ENCODE data around the gene NXPH4. TPM values are rescaled to one million over a fixed set of nuclear protein-coding genes. Genes with fewer than 3 reads are reported as not detected.
A peak's percentile ranks its signal among the peaks of the same experiment; 100 is the strongest.

The NXPH4 gene
- total RNA-seq, 1 donor from 2014 or later, result 15.1 TPM

GRCh38 chr12:57244312-57244696 is 27.7 kb downstream of the NXPH4 start:
- no peak for DNase-seq (ENCODE audit: extremely low spot score, unreplicated experiment)
- Mint-ChIP-seq H3K9me3 (no peaks in the 10 kb centered on the region), H3K27ac (peak overlapping the region; percentile 87), H3K4me1 (ENCODE audit: unreplicated experiment) (peaks cover 38% of the 10 kb centered on the region), H3K4me3 (peak overlapping the region; percentile 90), H3K27me3 (peaks cover 50% of the 10 kb centered on the region), H3K36me3 (peaks cover 8% of the 10 kb centered on the region)
- TF ChIP-seq CTCF (conservative IDR thresholded peaks at IDR 0.05), result no peak

GRCh38 chr12:57247041-57247440 is 30.4 kb downstream of the NXPH4 start:
- Mint-ChIP-seq H3K36me3 (peaks cover 8% of the 10 kb centered on the region), H3K4me3 (no peak overlapping the region), H3K27ac (no peak overlapping the region), H3K9me3 (no peaks in the 10 kb centered on the region), H3K4me1 (ENCODE audit: unreplicated experiment) (peaks cover 18% of the 10 kb centered on the region), H3K27me3 (peaks cover 22% of the 10 kb centered on the region)
- TF ChIP-seq CTCF (conservative IDR thresholded peaks at IDR 0.05), result no peak
- DNase-seq (ENCODE audit: extremely low spot score, unreplicated experiment), result no peak

- DNase-seq (ENCODE audit: extremely low spot score, unreplicated experiment), result no peak
- Mint-ChIP-seq H3K9me3 (no peaks in the 10 kb centered on the region), H3K4me1 (ENCODE audit: unreplicated experiment) (peaks cover 13% of the 10 kb centered on the region), H3K4me3 (no peak overlapping the region), H3K27me3 (peaks cover 5% of the 10 kb centered on the region), H3K27ac (no peak overlapping the region), H3K36me3 (peaks cover 8% of the 10 kb centered on the region)
- TF ChIP-seq CTCF (conservative IDR thresholded peaks at IDR 0.05), result no peak
Measured at GRCh38 chr12:57248934-57249742, 32.5 kb downstream of the NXPH4 start.

GRCh38 chr12:57250541-57250940 is 33.9 kb downstream of the NXPH4 start:
- no peak overlapping the region for H3K27ac Mint-ChIP-seq
- H3K9me3 Mint-ChIP-seq, result no peaks in the 10 kb centered on the region
- H3K36me3 Mint-ChIP-seq, result peaks cover 12% of the 10 kb centered on the region
- H3K27me3 Mint-ChIP-seq, result no peaks in the 10 kb centered on the region
- H3K4me3 Mint-ChIP-seq, result no peak overlapping the region
- no peak for TF ChIP-seq CTCF (conservative IDR thresholded peaks at IDR 0.05)
- H3K4me1 Mint-ChIP-seq (ENCODE audit: unreplicated experiment), result peaks cover 10% of the 10 kb centered on the region
- no peak for DNase-seq (ENCODE audit: extremely low spot score, unreplicated experiment)

- peaks cover 12% of the 10 kb centered on the region for H3K36me3 Mint-ChIP-seq
Measured at GRCh38 chr12:57250956-57251355, 34.4 kb downstream of the NXPH4 start, which contains the start of gene STAC3. TSS of gene STAC3 (minus strand) at chr12:57251187. CDS start at chr12:57249636, 1,551 bp downstream.

More at GRCh38 chr12:57250956-57251355, 34.4 kb downstream of the NXPH4 start, which contains the start of gene STAC3:
- Mint-ChIP-seq H3K9me3 (no peaks in the 10 kb centered on the region), H3K4me3 (no peak within 1 kb of the TSS), H3K27ac (no peak within 1 kb of the TSS), H3K4me1 (ENCODE audit: unreplicated experiment) (peaks cover 10% of the 10 kb centered on the region), H3K27me3 (no peaks in the 10 kb centered on the region)
- no peak for TF ChIP-seq CTCF (conservative IDR thresholded peaks at IDR 0.05)
- no peak for DNase-seq (ENCODE audit: extremely low spot score, unreplicated experiment)

All from type B pancreatic cell (in vitro differentiated cells).